Measurements from ENCODE around the gene IQCB1. TPM values are rescaled to one million over a fixed set of nuclear protein-coding genes. Genes with fewer than 3 reads are reported as not detected.

Gene IQCB1
- total RNA-seq, 1 experiment from 2014 or later, result 49.5 TPM

GRCh38 chr3:121834157-121834670, 646 bp downstream of the IQCB1 start:
- Histone ChIP-seq H3K27me3 (replicated peaks; ENCODE audit: insufficient read depth, low read depth, low read length, poor library complexity) (no peaks in the 10 kb centered on the region), H3K9me3 (ENCODE audit: low read depth, low read length, poor library complexity, severe bottlenecking) (no peaks in the 10 kb centered on the region), H3K4me3 (ENCODE audit: low read depth, low read length, poor library complexity, severe bottlenecking) (peak overlapping the region; percentile 84), H3K36me3 (ENCODE audit: insufficient read depth, low read length, poor library complexity, severe bottlenecking) (peaks cover 17% of the 10 kb centered on the region), H3K27ac (ENCODE audit: low read depth, low read length, poor library complexity, severe bottlenecking) (peak overlapping the region; percentile 92), H3K4me1 (ENCODE audit: insufficient read depth, low read length, poor library complexity, severe bottlenecking) (no peaks in the 10 kb centered on the region)
- TF ChIP-seq EZH2 (IDR thresholded peaks at IDR 0.05; ENCODE audit: borderline replicate concordance, low read depth, low read length, poor library complexity, severe bottlenecking) (no peak), CTCF (conservative IDR thresholded peaks at IDR 0.05; ENCODE audit: low read depth, low read length) (no peak)
- BruUV-seq (replicated peaks), result TSS peak; percentile 76
- no peak for DNase-seq (ENCODE audit: low spot score)
- ChIA-PET POLR2A (ENCODE audit: low non-redundant PET) (no interaction called here), CTCF (no interaction called here)
- intact Hi-C loops (cut with micrococcal nuclease; ENCODE audit: unreplicated experiment), result no loop called here

- Histone ChIP-seq H3K27ac (ENCODE audit: low read depth, low read length, poor library complexity, severe bottlenecking) (no peak overlapping the region), H3K9me3 (ENCODE audit: low read depth, low read length, poor library complexity, severe bottlenecking) (peaks cover 21% of the 10 kb centered on the region), H3K4me3 (ENCODE audit: low read depth, low read length, poor library complexity, severe bottlenecking) (no peak overlapping the region), H3K27me3 (replicated peaks; ENCODE audit: insufficient read depth, low read depth, low read length, poor library complexity) (no peaks in the 10 kb centered on the region), H3K4me1 (ENCODE audit: insufficient read depth, low read length, poor library complexity, severe bottlenecking) (no peaks in the 10 kb centered on the region), H3K36me3 (ENCODE audit: insufficient read depth, low read length, poor library complexity, severe bottlenecking) (peaks cover 75% of the 10 kb centered on the region)
- ChIA-PET CTCF (no interaction called here), POLR2A (ENCODE audit: low non-redundant PET) (no interaction called here)
- no TSS peak for BruUV-seq (replicated peaks)
- DNase-seq (ENCODE audit: low spot score), result no peak
- no peak for TF ChIP-seq EZH2 (IDR thresholded peaks at IDR 0.05; ENCODE audit: borderline replicate concordance, low read depth, low read length, poor library complexity, severe bottlenecking)
- no peak for TF ChIP-seq CTCF (conservative IDR thresholded peaks at IDR 0.05; ENCODE audit: low read depth, low read length)
- intact Hi-C loops (cut with micrococcal nuclease; ENCODE audit: unreplicated experiment), result no loop called here
Measured at GRCh38 chr3:121822973-121823372, 11.9 kb downstream of the IQCB1 start.

GRCh38 chr3:121821421-121822199, 13.2 kb downstream of the IQCB1 start:
- Histone ChIP-seq H3K4me1 (ENCODE audit: insufficient read depth, low read length, poor library complexity, severe bottlenecking) (no peaks in the 10 kb centered on the region), H3K27ac (ENCODE audit: low read depth, low read length, poor library complexity, severe bottlenecking) (no peak overlapping the region), H3K9me3 (ENCODE audit: low read depth, low read length, poor library complexity, severe bottlenecking) (peaks cover 21% of the 10 kb centered on the region), H3K4me3 (ENCODE audit: low read depth, low read length, poor library complexity, severe bottlenecking) (no peak overlapping the region), H3K27me3 (replicated peaks; ENCODE audit: insufficient read depth, low read depth, low read length, poor library complexity) (no peaks in the 10 kb centered on the region), H3K36me3 (ENCODE audit: insufficient read depth, low read length, poor library complexity, severe bottlenecking) (peaks cover 69% of the 10 kb centered on the region)
- intact Hi-C loops (cut with micrococcal nuclease; ENCODE audit: unreplicated experiment), result no loop called here
- no peak for TF ChIP-seq CTCF (conservative IDR thresholded peaks at IDR 0.05; ENCODE audit: low read depth, low read length)
- no peak for TF ChIP-seq EZH2 (IDR thresholded peaks at IDR 0.05; ENCODE audit: borderline replicate concordance, low read depth, low read length, poor library complexity, severe bottlenecking)
- ChIA-PET CTCF (no interaction called here), POLR2A (ENCODE audit: low non-redundant PET) (no interaction called here)
- BruUV-seq (replicated peaks), result no TSS peak
- no peak for DNase-seq (ENCODE audit: low spot score)

Data from A673 (cell line).